Neural cell (in vitro differentiated cells): ENCODE results near the gene HVCN1. TPM values are rescaled to one million over a fixed set of nuclear protein-coding genes. Genes with fewer than 3 reads are reported as not detected.

Experiments used
- H2AFZ ChIP-seq: fragments of 200-600, 300-800 bp; sonication (generic), shearing (Covaris generic); 2 replicates; pipeline ENCODE4 v1.6.0; 2014; ENCODE audit warnings: low read depth, mild to moderate bottlenecking, antibody characterized with exemption, low read length, moderate library complexity
- H3F3A ChIP-seq: fragments of 200-600 bp; shearing (Covaris generic); 2 replicates; pipeline ENCODE4 v1.6.1; 2016; ENCODE audit warnings: mild to moderate bottlenecking, moderate library complexity, mixed read lengths, antibody characterized with exemption, low read length; ENCODE audit not compliant: insufficient read depth, poor library complexity, severe bottlenecking
- H3K27ac ChIP-seq: fragments of 200-600, 300-800 bp; sonication (generic), shearing (Covaris generic); 2 replicates; pipeline ENCODE4 v1.5.1; 2014; ENCODE audit warnings: mild to moderate bottlenecking, low read length, moderate library complexity
- H3K27me3 ChIP-seq: fragments of 300-800, 200-600 bp; sonication (generic), shearing (Covaris generic); 2 replicates; pipeline ENCODE4 v1.6.0; 2014; ENCODE audit warnings: mild to moderate bottlenecking, low read depth, low read length, moderate library complexity; ENCODE audit not compliant: insufficient read depth
- H3K36me3 ChIP-seq: fragments of 300-800, 200-600 bp; sonication (generic), shearing (Covaris generic); 2 replicates; pipeline ENCODE4 v1.5.1; 2014; ENCODE audit warnings: mild to moderate bottlenecking, antibody characterized with exemption, low read length, moderate library complexity; ENCODE audit not compliant: insufficient read depth
- H3K4me2 ChIP-seq: fragments of 300-800, 200-600 bp; sonication (generic), shearing (Covaris generic); 2 replicates; pipeline ENCODE4 v1.6.0; 2014; ENCODE audit warnings: mild to moderate bottlenecking, low read length
- H3K4me3 ChIP-seq: fragments of 300-800, 200-600 bp; sonication (generic), shearing (Covaris generic); 2 replicates; pipeline ENCODE4 v1.5.1; 2014; ENCODE audit warnings: mild to moderate bottlenecking, low read length, moderate library complexity
- H3K79me2 ChIP-seq: fragments of 200-600 bp; shearing (Covaris generic); replicated peaks from 2 replicates; pipeline ENCODE4 v1.6.0; 2014; ENCODE audit warnings: mild to moderate bottlenecking, low read length, moderate library complexity; ENCODE audit not compliant: insufficient read depth
- H3K9ac ChIP-seq: fragments of 300-800, 200-600 bp; sonication (generic), shearing (Covaris generic); 2 replicates; pipeline ENCODE4 v1.6.1; 2016; ENCODE audit warnings: mild to moderate bottlenecking, low read length, mixed read lengths
- H3K9me2 ChIP-seq: fragments of 200-600 bp; shearing (Covaris generic); 2 replicates; pipeline ENCODE4 v1.6.1; 2016; ENCODE audit warnings: mild to moderate bottlenecking, low read length, mixed read lengths; ENCODE audit not compliant: insufficient read depth
- H3K9me3 ChIP-seq: fragments of 200-600, 300-800 bp; sonication (generic), shearing (Covaris generic); 2 replicates; pipeline ENCODE4 v1.6.1; 2016; ENCODE audit warnings: mild to moderate bottlenecking, mixed run types, low read length, moderate library complexity, mixed read lengths
- H4K20me1 ChIP-seq: fragments of 200-600 bp; shearing (Covaris generic); 2 replicates; pipeline ENCODE4 v1.6.1; 2016; ENCODE audit warnings: mild to moderate bottlenecking, mixed run types; ENCODE audit not compliant: insufficient read depth
- CTCF ChIP-seq: fragments of 450-650 bp; IDR thresholded peaks from 2 replicates; pipeline ENCODE4 v1.5.1; 2014; ENCODE audit warnings: antibody characterized with exemption, mild to moderate bottlenecking, moderate library complexity; ENCODE audit not compliant: poor library complexity, severe bottlenecking
- EP300 ChIP-seq: fragments of 450-650 bp; conservative IDR thresholded peaks from 2 replicates; pipeline ENCODE4 v1.6.1; 2014; ENCODE audit warnings: antibody characterized with exemption, mild to moderate bottlenecking, moderate library complexity; ENCODE audit not compliant: poor library complexity, severe bottlenecking
- EZH2 ChIP-seq: fragments of 200-600, 300-800 bp; shearing (Covaris generic), sonication (generic); IDR thresholded peaks from 2 replicates; pipeline ENCODE4 v1.6.1; 2014; ENCODE audit warnings: antibody characterized with exemption, low read length, borderline replicate concordance, mild to moderate bottlenecking; ENCODE audit not compliant: insufficient read depth, poor library complexity, severe bottlenecking
- MXI1 ChIP-seq: fragments of 450-650 bp; conservative IDR thresholded peaks from 2 replicates; pipeline ENCODE4 v1.6.1; 2014; ENCODE audit warnings: antibody characterized with exemption, mild to moderate bottlenecking; ENCODE audit not compliant: poor library complexity, severe bottlenecking
- POLR2AphosphoS5 ChIP-seq: IDR thresholded peaks from 2 replicates; pipeline ENCODE4 v1.6.1; 2012
- RAD21 ChIP-seq: fragments of 450-650 bp; conservative IDR thresholded peaks from 2 replicates; pipeline ENCODE4 v1.6.1; 2014; ENCODE audit warnings: antibody characterized with exemption, mild to moderate bottlenecking, moderate library complexity
- SMC3 ChIP-seq: fragments of 450-650 bp; conservative IDR thresholded peaks from 2 replicates; pipeline ENCODE4 v1.6.1; 2014; ENCODE audit warnings: antibody characterized with exemption, mild to moderate bottlenecking, moderate library complexity; ENCODE audit not compliant: poor library complexity
- TAF1 ChIP-seq: IDR thresholded peaks from 2 replicates; pipeline ENCODE4 v1.6.1; 2012; ENCODE audit warnings: low read depth
- polyA plus RNA-seq: library from polyadenylated mRNA; depleted of rRNA; stranded (reverse); fragments of >200 nt; gene quantifications from 2 replicates; pipeline ENCODE4 v1.2.3, GENCODE V29; 2014
- TF ChIP-seq, protein P1 (sequence below): IDR thresholded peaks from 2 replicates; pipeline ENCODE4 v1.6.1; 2012; ENCODE audit warnings: borderline replicate concordance

HVCN1 gene
- polyA plus RNA-seq, 1 donor from 2014 or later: not detected

- no peak for TF ChIP-seq RAD21
- TF ChIP-seq, protein P1, sequence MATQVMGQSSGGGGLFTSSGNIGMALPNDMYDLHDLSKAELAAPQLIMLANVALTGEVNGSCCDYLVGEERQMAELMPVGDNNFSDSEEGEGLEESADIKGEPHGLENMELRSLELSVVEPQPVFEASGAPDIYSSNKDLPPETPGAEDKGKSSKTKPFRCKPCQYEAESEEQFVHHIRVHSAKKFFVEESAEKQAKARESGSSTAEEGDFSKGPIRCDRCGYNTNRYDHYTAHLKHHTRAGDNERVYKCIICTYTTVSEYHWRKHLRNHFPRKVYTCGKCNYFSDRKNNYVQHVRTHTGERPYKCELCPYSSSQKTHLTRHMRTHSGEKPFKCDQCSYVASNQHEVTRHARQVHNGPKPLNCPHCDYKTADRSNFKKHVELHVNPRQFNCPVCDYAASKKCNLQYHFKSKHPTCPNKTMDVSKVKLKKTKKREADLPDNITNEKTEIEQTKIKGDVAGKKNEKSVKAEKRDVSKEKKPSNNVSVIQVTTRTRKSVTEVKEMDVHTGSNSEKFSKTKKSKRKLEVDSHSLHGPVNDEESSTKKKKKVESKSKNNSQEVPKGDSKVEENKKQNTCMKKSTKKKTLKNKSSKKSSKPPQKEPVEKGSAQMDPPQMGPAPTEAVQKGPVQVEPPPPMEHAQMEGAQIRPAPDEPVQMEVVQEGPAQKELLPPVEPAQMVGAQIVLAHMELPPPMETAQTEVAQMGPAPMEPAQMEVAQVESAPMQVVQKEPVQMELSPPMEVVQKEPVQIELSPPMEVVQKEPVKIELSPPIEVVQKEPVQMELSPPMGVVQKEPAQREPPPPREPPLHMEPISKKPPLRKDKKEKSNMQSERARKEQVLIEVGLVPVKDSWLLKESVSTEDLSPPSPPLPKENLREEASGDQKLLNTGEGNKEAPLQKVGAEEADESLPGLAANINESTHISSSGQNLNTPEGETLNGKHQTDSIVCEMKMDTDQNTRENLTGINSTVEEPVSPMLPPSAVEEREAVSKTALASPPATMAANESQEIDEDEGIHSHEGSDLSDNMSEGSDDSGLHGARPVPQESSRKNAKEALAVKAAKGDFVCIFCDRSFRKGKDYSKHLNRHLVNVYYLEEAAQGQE: no peak
- TF ChIP-seq CTCF: no peak
- TF ChIP-seq POLR2AphosphoS5: no peak
- no peak for TF ChIP-seq TAF1
- no peak for TF ChIP-seq SMC3
- no peak for TF ChIP-seq EZH2
- no peak for TF ChIP-seq MXI1
- TF ChIP-seq EP300: no peak
- no peaks in the 10 kb centered on the region for H3K79me2 ChIP-seq
- H3K9me3 ChIP-seq: no peaks in the 10 kb centered on the region
- H2AFZ ChIP-seq: no peak overlapping the region
- H3K4me3 ChIP-seq: no peak overlapping the region
- H3K4me2 ChIP-seq: no peak overlapping the region
- H3K9me2 ChIP-seq: no peaks in the 10 kb centered on the region
- H3K27ac ChIP-seq: no peak overlapping the region
- peaks cover 9% of the 10 kb centered on the region for H3K36me3 ChIP-seq
- no peaks in the 10 kb centered on the region for H4K20me1 ChIP-seq
- H3K9ac ChIP-seq: no peak overlapping the region
- no peaks in the 10 kb centered on the region for H3K27me3 ChIP-seq
- no peaks in the 10 kb centered on the region for H3F3A ChIP-seq
These were observed 28.1 kb upstream of the HVCN1 start for GRCh38 chr12:110717037-110717436.

GRCh38 chr12:110708917-110709316 lies 20.0 kb upstream of the HVCN1 start:
- no peaks in the 10 kb centered on the region for H3K27me3 ChIP-seq
- no peaks in the 10 kb centered on the region for H3K9me2 ChIP-seq
- TF ChIP-seq EP300 (no peak), MXI1 (no peak), POLR2AphosphoS5 (no peak), TAF1 (no peak)

More at GRCh38 chr12:110708917-110709316, 20.0 kb upstream of the HVCN1 start:
- H3K36me3 ChIP-seq: no peaks in the 10 kb centered on the region
- no peaks in the 10 kb centered on the region for H3K9me3 ChIP-seq
- H3K27ac ChIP-seq: no peak overlapping the region
- H4K20me1 ChIP-seq: no peaks in the 10 kb centered on the region
- H3F3A ChIP-seq: no peaks in the 10 kb centered on the region
- no peak overlapping the region for H3K9ac ChIP-seq
- no peaks in the 10 kb centered on the region for H3K79me2 ChIP-seq
- H2AFZ ChIP-seq: no peak overlapping the region
- H3K4me2 ChIP-seq: no peak overlapping the region
- H3K4me3 ChIP-seq: no peak overlapping the region
